GM12892 (cell line): Measurements from ENCODE around the gene GRK3.

Experiments
- POLR2A ChIP-seq: IDR thresholded peaks from 2 replicates; pipeline ENCODE4 v1.6.1; 2011; ENCODE audit warnings: low read depth, low read length, control low read depth
- POLR2AphosphoS5 ChIP-seq: IDR thresholded peaks from 2 replicates; pipeline ENCODE4 v1.6.1; 2011; ENCODE audit warnings: low read depth, low read length, control low read depth

DNA sequence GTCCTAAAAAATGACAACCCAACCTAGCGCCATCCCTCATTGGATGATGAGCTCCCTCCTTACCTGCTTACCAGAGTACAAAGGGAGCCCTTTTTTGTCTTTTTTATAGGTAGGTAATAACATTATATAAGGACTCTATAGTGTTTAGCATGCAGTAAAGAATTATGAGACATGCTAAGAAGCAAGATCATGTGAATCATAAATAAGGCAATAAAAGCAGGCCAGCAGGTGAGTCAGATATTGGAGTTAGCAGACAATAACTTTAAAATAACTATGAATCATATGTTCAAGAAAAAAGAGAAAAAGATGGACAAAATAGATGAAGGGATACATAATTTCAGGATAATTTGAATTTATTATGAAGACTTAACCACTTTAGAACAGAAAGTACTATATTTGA, 81.5 kb downstream of the GRK3 start:
- no peak for TF ChIP-seq POLR2AphosphoS5
- TF ChIP-seq POLR2A = no peak
